ENCODE results near the gene BCL2L13.

GRCh38 chr22:17638432-17639246, at the start of gene BCL2L13:
- 0 out of 2 replicates have a peak, but pooled peaks have one; percentile 4 for TF ChIP-seq CTCF (IDR thresholded peaks at IDR 0.05; ENCODE audit: low read length)
- TF ChIP-seq EZH2 (optimal IDR thresholded peaks at IDR 0.05; ENCODE audit: low read depth, low read length): no peak
- TF ChIP-seq EZH2phosphoT487 (IDR thresholded peaks at IDR 0.05; ENCODE audit: low read length): no peak

All from MM.1S (cell line).